Endothelial cell of umbilical vein (primary cell): Measurements from ENCODE around the gene SEC63. TPM values are rescaled to one million over a fixed set of nuclear protein-coding genes. Genes with fewer than 3 reads are reported as not detected.

ENCODE experiments used
- BruUV-seq: library from RNA; stranded (reverse); fragments of 400-500 nt; replicated peaks from 2 replicates; lab custom pipeline; 2021; lab: Mats Ljungman, UMichigan
- CTCF ChIA-PET: fragments of 300-600, 350-600 bp; sonication (Branson Sonifier 250); formaldehyde crosslinking; loops from one replicate; lab custom pipeline; 2021; ENCODE audit warnings: antibody characterized with exemption, inconsistent platforms; lab: Charles Lee
- POLR2A ChIA-PET: fragments of 300-600, 350-600 bp; sonication (Branson Sonifier 250); formaldehyde crosslinking; loops from one replicate; lab custom pipeline; 2021; ENCODE audit warnings: antibody characterized with exemption, inconsistent platforms; lab: Charles Lee
- DNase-seq: peaks from one replicate; pipeline ENCODE4 v3.0.0-alpha.2; 2011; ENCODE audit warnings: low read depth, low spot score
- FAIRE-seq: peaks from 2 replicates; lab custom pipeline; 2011; peaks lifted over from hg19 to GRCh38; lab: Jason Lieb, UNC
- H2AFZ ChIP-seq: 2 replicates; pipeline ENCODE4 v1.6.0; 2012; ENCODE audit warnings: low read depth, low read length, control low read depth, inconsistent platforms
- H3K27ac ChIP-seq: 2 replicates; pipeline ENCODE4 v1.5.1; 2011; ENCODE audit warnings: low read depth, mild to moderate bottlenecking, control low read depth, low read length, moderate library complexity; ENCODE audit not compliant: insufficient read depth
- H3K27me3 ChIP-seq, 2 experiments: 2 replicates each; pipeline versions ENCODE4 v1.6.0 to v1.6.1; 2011; ENCODE audit warnings: low read length in 2 of 2, mixed read lengths in 1 of 2; ENCODE audit not compliant: control insufficient read depth in 2 of 2, insufficient read depth in 2 of 2
- H3K36me3 ChIP-seq, 2 experiments: 2 replicates in 1 of 2; 3 replicates in 1 of 2; pipeline ENCODE4 v1.5.1; 2011; ENCODE audit warnings: low read length in 2 of 2, mild to moderate bottlenecking in 1 of 2, moderate library complexity in 1 of 2; ENCODE audit not compliant: control insufficient read depth in 2 of 2, insufficient read depth in 2 of 2; ENCODE audit errors: extremely low read depth in 1 of 2
- H3K4me1 ChIP-seq: 3 replicates; pipeline ENCODE4 v1.5.1; 2011; ENCODE audit warnings: mild to moderate bottlenecking, low read length; ENCODE audit not compliant: control insufficient read depth, insufficient read depth; ENCODE audit errors: extremely low read depth
- H3K4me2 ChIP-seq: 2 replicates; pipeline ENCODE4 v1.6.1; 2011; ENCODE audit warnings: low read length, control low read depth, mixed read lengths; ENCODE audit not compliant: insufficient read depth
- H3K4me3 ChIP-seq, 3 experiments: fragments of 200-600 bp in 1 of 3; sonication (generic), shearing (Covaris generic) in 1 of 3; replicated peaks in 1 of 3; 2 replicates each; pipeline ENCODE4 v1.5.1; 2011 to 2016; ENCODE audit warnings: control low read depth in 3 of 3, low read length in 3 of 3, mild to moderate bottlenecking in 2 of 3, inconsistent platforms in 1 of 3, low read depth in 1 of 3, moderate library complexity in 1 of 3; ENCODE audit not compliant: insufficient read depth in 1 of 3
- H3K79me2 ChIP-seq: 2 replicates; pipeline ENCODE4 v1.6.0; 2012; ENCODE audit warnings: low read length, inconsistent platforms; ENCODE audit not compliant: control insufficient read depth, insufficient read depth
- H3K9ac ChIP-seq: replicated peaks from 2 replicates; pipeline ENCODE3; 2011; ENCODE audit warnings: low read length, control low read depth; ENCODE audit not compliant: insufficient read depth; ENCODE audit errors: extremely low read depth
- H3K9me1 ChIP-seq: replicated peaks from 3 replicates; pipeline ENCODE4 v1.6.0; 2011; ENCODE audit warnings: mild to moderate bottlenecking, low read length; ENCODE audit not compliant: control insufficient read depth, insufficient read depth; ENCODE audit errors: extremely low read depth
- H3K9me3 ChIP-seq: replicated peaks from 2 replicates; pipeline ENCODE4 v1.5.1; 2012; ENCODE audit warnings: low read length, inconsistent platforms; ENCODE audit not compliant: control insufficient read depth, insufficient read depth
- H4K20me1 ChIP-seq: replicated peaks from 2 replicates; pipeline ENCODE3; 2011; ENCODE audit warnings: mild to moderate bottlenecking, low read length; ENCODE audit not compliant: control insufficient read depth, insufficient read depth; ENCODE audit errors: extremely low read depth
- CTCF ChIP-seq, 2 donors: IDR thresholded peaks; 1 replicate in 1 of 2; 2 replicates in 1 of 2; pipeline ENCODE4 v1.5.1; 2011; ENCODE audit warnings: low read length in 2 of 2, mild to moderate bottlenecking in 2 of 2, moderate library complexity in 2 of 2, control low read depth in 1 of 2, inconsistent platforms in 1 of 2, low read depth in 1 of 2; ENCODE audit not compliant: insufficient read depth in 1 of 2; ENCODE audit errors: extremely low read depth in 1 of 2
- EZH2 ChIP-seq: IDR thresholded peaks from 2 replicates; pipeline ENCODE4 v1.6.1; 2012; ENCODE audit warnings: borderline replicate concordance, low read depth, mild to moderate bottlenecking, moderate library complexity, low read length, inconsistent platforms; ENCODE audit not compliant: severe bottlenecking
- FOS ChIP-seq: IDR thresholded peaks from 2 replicates; pipeline ENCODE4 v1.6.1; 2011; ENCODE audit warnings: mild to moderate bottlenecking, low read length, moderate library complexity, borderline replicate concordance; ENCODE audit not compliant: insufficient read depth
- GATA2 ChIP-seq: IDR thresholded peaks from 2 replicates; pipeline ENCODE4 v1.7.0; 2011; ENCODE audit warnings: low read depth, mild to moderate bottlenecking, moderate library complexity, mixed read lengths, low read length; ENCODE audit not compliant: insufficient read length, insufficient read depth
- JUN ChIP-seq: IDR thresholded peaks from 2 replicates; pipeline ENCODE4 v1.6.1; 2011; ENCODE audit warnings: borderline replicate concordance, low read depth; ENCODE audit not compliant: insufficient read length, insufficient read depth
- POLR2AphosphoS5 ChIP-seq: IDR thresholded peaks from 2 replicates; pipeline ENCODE4 v1.6.1; 2012; ENCODE audit warnings: low read depth, mild to moderate bottlenecking, control low read depth, low read length, moderate library complexity; ENCODE audit not compliant: insufficient read depth
- dilution Hi-C: fragments of 300-500 bp; cut with MboI; formaldehyde crosslinking; loops from one replicate; pipeline ENCODE4 v1.15.0; 2019; ENCODE audit warnings: low sequenced_read_pairs; ENCODE audit not compliant: extremely low pct_ligation_motif_present
- intact Hi-C: fragments of 100-400 bp; cut with micrococcal nuclease; formaldehyde crosslinking; loops from one replicate; pipeline ENCODE4 v1.10.0; 2022
- polyA plus RNA-seq, 4 experiments: library from polyadenylated mRNA; depleted of rRNA in 3 of 4; stranded (reverse) in 3 of 4; unstranded in 1 of 4; fragments of >200 nt; gene quantifications; 2 replicates each; pipeline versions ENCODE4 v1.2.1 to v1.2.3, GENCODE V29; 2011 to 2012; ENCODE audit warnings: missing spikeins in 1 of 4
- total RNA-seq: library from RNA; stranded (reverse); gene quantifications from 2 replicates; pipeline ENCODE4 v1.2.3, GENCODE V29; 2021

The SEC63 gene
- total and polyA plus RNA-seq, 2 donors (not counting 3 experiments of a cell fraction or from before 2014, with no cell fraction given), result 14.8 to 132 TPM

- H2AFZ ChIP-seq, result no peak overlapping the region
- CTCF ChIA-PET, result no interaction called here
- H3K27me3 ChIP-seq, result peaks cover 4 to 11% of the 10 kb centered on the region in 2 experiments
- TF ChIP-seq EZH2 (no peak), POLR2AphosphoS5 (no peak), CTCF (IDR thresholded peaks at IDR 0.05; ENCODE audit: extremely low read depth in 1 of 2, insufficient read depth in 1 of 2, low read depth in 1 of 2, low read length in 2 of 2) (no peak), FOS (no peak), JUN (no peak), GATA2 (no peak)
- H3K79me2 ChIP-seq, result no peaks in the 10 kb centered on the region
- dilution Hi-C loops (no loop called here), intact Hi-C loops (loop anchor here (10.0 kb wide), 1 partner anchor 507 kb away; no protein-coding TSS in a partner anchor)
- POLR2A ChIA-PET, result no interaction called here
- no peaks in the 10 kb centered on the region for H4K20me1 ChIP-seq
- no peaks in the 10 kb centered on the region for H3K4me1 ChIP-seq
- no peak overlapping the region for H3K4me3 ChIP-seq
- no peaks in the 10 kb centered on the region for H3K36me3 ChIP-seq
- no peak overlapping the region for H3K27ac ChIP-seq
- no peak overlapping the region for H3K4me2 ChIP-seq
- no peaks in the 10 kb centered on the region for H3K9me3 ChIP-seq
- no peaks in the 10 kb centered on the region for H3K9me1 ChIP-seq
- BruUV-seq, result no TSS peak
- FAIRE-seq, result no peak
- DNase-seq, result no peak
- no peak overlapping the region for H3K9ac ChIP-seq
Measured at GRCh38 chr6:107987805-107988204, 29.8 kb upstream of the SEC63 start.
